Smooth muscle cell (in vitro differentiated cells): ENCODE measurements around the gene PRAC2. TPM values are rescaled to one million over a fixed set of nuclear protein-coding genes. Genes with fewer than 3 reads are reported as not detected.

ENCODE experiments used
- DNase-seq: peaks from one replicate; lab custom pipeline; 2025; ENCODE audit not compliant: unreplicated experiment; lab: John Stamatoyannopoulos, UW
- H2AFZ ChIP-seq: fragments of 200-600 bp; sonication (generic); 2 replicates; pipeline ENCODE4 v1.6.0; 2016; ENCODE audit warnings: antibody characterized with exemption, low read depth, mild to moderate bottlenecking
- H3F3A ChIP-seq: fragments of 200-600 bp; sonication (generic); 2 replicates; pipeline ENCODE4 v1.6.0; 2017; ENCODE audit warnings: antibody characterized with exemption, low read depth
- H3K27ac ChIP-seq: fragments of 200-600 bp; sonication (generic); 2 replicates; pipeline ENCODE4 v1.5.1; 2016; ENCODE audit warnings: low read depth, mild to moderate bottlenecking
- H3K27me3 ChIP-seq: fragments of 200-600 bp; sonication (generic); 2 replicates; pipeline ENCODE4 v1.6.1; 2016; ENCODE audit warnings: low read depth, mild to moderate bottlenecking
- H3K36me3 ChIP-seq: fragments of 200-600 bp; sonication (generic); 2 replicates; pipeline ENCODE4 v1.5.1; 2016; ENCODE audit warnings: low read depth
- H3K4me1 ChIP-seq: fragments of 200-600 bp; sonication (generic); 2 replicates; pipeline ENCODE4 v1.5.1; 2016; ENCODE audit warnings: low read depth
- H3K4me2 ChIP-seq: fragments of 200-600 bp; sonication (generic); 2 replicates; pipeline ENCODE4 v1.6.0; 2016; ENCODE audit warnings: mild to moderate bottlenecking
- H3K4me3 ChIP-seq: fragments of 200-600 bp; sonication (generic); 2 replicates; pipeline ENCODE4 v1.5.1; 2016; ENCODE audit warnings: mild to moderate bottlenecking
- H3K79me2 ChIP-seq: fragments of 200-600 bp; sonication (generic); 2 replicates; pipeline ENCODE4 v1.6.0; 2016; ENCODE audit warnings: low read depth, mild to moderate bottlenecking
- H3K9ac ChIP-seq: fragments of 200-600 bp; sonication (generic); 2 replicates; pipeline ENCODE4 v1.6.0; 2016; ENCODE audit warnings: low read depth
- H3K9me3 ChIP-seq: fragments of 200-600 bp; sonication (generic); replicated peaks from 2 replicates; pipeline ENCODE4 v1.5.1; 2016; ENCODE audit warnings: low read depth
- H4K20me1 ChIP-seq: fragments of 200-600 bp; sonication (generic); 2 replicates; pipeline ENCODE4 v1.6.0; 2016; ENCODE audit warnings: low read depth
- WGBS: methylation state at CpG from one replicate; pipeline ENCODE4 v1.1.7; 2016; ENCODE audit warnings: low lambda C conversion rate; 5-methylcytosine and 5-hydroxymethylcytosine counted together
- polyA plus RNA-seq: library from polyadenylated mRNA; unstranded; fragments of >200 nt; fragmentation: Nextera tagmentation; extraction: Ambion mirVana; gene quantifications from 2 replicates; pipeline ENCODE4 v1.2.1, GENCODE V29; 2016
- total RNA-seq: library from RNA; depleted of rRNA; stranded (reverse); fragments of >200 nt; gene quantifications from 2 replicates; pipeline ENCODE4 v1.2.3, GENCODE V29; 2014
- TF ChIP-seq, protein P1 (sequence below): fragments of 200-600 bp; sonication (generic); IDR thresholded peaks from 2 replicates; pipeline ENCODE4 v1.5.1; 2017; ENCODE audit warnings: borderline replicate concordance, mild to moderate bottlenecking, antibody characterized with exemption; ENCODE audit not compliant: insufficient read depth, poor library complexity, severe bottlenecking

Gene PRAC2
- total and polyA plus RNA-seq, 2 experiments from 2014 or later = 3.5 to 7.8 TPM

DNA sequence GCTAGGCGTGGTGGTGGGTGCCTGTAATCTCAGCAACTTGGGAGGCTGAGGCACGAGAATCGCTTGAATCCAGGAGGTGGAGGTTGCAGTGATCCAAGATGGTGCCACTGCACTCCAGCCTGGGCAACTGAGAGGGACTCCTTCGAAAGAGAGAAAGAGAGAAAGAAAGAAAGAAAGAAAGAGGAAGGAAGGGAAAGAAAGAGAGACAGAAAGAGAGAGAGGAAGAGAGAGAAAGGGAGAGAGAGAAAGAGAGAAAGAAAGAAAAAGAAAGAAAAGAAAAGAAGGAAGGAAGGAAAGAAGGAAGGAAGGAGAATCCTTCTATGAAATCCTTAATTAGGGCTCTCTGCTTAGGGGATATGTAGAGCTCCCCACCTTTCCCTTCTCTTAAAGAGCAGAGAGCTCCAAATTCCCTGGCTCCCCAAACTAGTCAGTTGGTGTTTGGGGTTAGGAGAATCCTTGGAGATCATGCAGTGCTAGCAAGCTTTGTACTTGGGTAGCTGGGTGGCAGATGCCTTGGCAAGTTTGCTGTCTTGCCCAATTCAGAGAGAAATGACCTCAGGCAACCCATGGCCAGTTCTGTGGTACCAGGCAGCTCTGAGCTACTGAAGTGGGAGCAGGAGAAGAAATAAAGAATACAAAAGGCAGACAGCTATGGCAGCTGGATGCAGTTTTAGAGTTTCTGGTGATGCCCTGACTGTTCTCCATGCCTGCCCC is 14.5 kb downstream of the PRAC2 start:
- no peaks in the 10 kb centered on the region for H3K36me3 ChIP-seq
- WGBS = 93% methylated on average over 4 of the region's 4 CpGs

DNA sequence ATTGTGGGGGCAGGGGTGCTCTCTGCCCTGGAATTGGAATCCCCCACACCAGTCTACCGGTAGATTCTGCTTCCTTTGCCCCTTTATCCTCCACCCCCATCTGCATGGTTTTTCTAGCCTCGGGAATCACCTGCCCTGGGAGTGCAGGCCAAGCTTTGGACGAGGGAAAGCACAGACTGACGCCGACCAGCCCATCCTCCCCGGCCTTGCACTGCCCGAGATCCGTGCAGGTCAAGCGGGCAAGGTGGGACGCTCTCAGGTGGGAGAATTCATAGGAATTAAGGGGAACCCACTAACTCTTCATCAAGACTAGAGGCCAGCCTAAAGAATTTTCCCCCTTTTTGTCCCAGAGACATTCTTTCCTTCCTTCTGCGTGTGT is 15.4 kb downstream of the PRAC2 start:
- Histone ChIP-seq H3K36me3 (no peaks in the 10 kb centered on the region), H3K4me2 (peak overlapping the region; percentile 27), H3K4me1 (no peaks in the 10 kb centered on the region), H3K9me3 (no peaks in the 10 kb centered on the region), H3K9ac (no peak overlapping the region), H4K20me1 (no peaks in the 10 kb centered on the region), H3F3A (no peaks in the 10 kb centered on the region), H3K4me3 (no peak overlapping the region), H2AFZ (no peak overlapping the region), H3K27ac (no peak overlapping the region), H3K27me3 (peaks cover 98% of the 10 kb centered on the region), H3K79me2 (no peaks in the 10 kb centered on the region)
- 43% methylated on average over 11 of the region's 11 CpGs for WGBS
- TF ChIP-seq, protein P1, sequence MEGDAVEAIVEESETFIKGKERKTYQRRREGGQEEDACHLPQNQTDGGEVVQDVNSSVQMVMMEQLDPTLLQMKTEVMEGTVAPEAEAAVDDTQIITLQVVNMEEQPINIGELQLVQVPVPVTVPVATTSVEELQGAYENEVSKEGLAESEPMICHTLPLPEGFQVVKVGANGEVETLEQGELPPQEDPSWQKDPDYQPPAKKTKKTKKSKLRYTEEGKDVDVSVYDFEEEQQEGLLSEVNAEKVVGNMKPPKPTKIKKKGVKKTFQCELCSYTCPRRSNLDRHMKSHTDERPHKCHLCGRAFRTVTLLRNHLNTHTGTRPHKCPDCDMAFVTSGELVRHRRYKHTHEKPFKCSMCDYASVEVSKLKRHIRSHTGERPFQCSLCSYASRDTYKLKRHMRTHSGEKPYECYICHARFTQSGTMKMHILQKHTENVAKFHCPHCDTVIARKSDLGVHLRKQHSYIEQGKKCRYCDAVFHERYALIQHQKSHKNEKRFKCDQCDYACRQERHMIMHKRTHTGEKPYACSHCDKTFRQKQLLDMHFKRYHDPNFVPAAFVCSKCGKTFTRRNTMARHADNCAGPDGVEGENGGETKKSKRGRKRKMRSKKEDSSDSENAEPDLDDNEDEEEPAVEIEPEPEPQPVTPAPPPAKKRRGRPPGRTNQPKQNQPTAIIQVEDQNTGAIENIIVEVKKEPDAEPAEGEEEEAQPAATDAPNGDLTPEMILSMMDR = no peak
- no peak for DNase-seq

More for the DNA sequence above, 14.5 kb downstream of the PRAC2 start:
- no peak for DNase-seq
- Histone ChIP-seq H3K9ac (no peak overlapping the region), H2AFZ (no peak overlapping the region), H3K27ac (no peak overlapping the region), H3F3A (no peaks in the 10 kb centered on the region), H3K4me3 (no peak overlapping the region), H3K4me1 (no peaks in the 10 kb centered on the region), H3K9me3 (no peaks in the 10 kb centered on the region), H3K79me2 (no peaks in the 10 kb centered on the region), H3K27me3 (peaks cover 98% of the 10 kb centered on the region), H3K4me2 (no peak overlapping the region), H4K20me1 (no peaks in the 10 kb centered on the region)
- TF ChIP-seq, protein P1 = no peak

DNA sequence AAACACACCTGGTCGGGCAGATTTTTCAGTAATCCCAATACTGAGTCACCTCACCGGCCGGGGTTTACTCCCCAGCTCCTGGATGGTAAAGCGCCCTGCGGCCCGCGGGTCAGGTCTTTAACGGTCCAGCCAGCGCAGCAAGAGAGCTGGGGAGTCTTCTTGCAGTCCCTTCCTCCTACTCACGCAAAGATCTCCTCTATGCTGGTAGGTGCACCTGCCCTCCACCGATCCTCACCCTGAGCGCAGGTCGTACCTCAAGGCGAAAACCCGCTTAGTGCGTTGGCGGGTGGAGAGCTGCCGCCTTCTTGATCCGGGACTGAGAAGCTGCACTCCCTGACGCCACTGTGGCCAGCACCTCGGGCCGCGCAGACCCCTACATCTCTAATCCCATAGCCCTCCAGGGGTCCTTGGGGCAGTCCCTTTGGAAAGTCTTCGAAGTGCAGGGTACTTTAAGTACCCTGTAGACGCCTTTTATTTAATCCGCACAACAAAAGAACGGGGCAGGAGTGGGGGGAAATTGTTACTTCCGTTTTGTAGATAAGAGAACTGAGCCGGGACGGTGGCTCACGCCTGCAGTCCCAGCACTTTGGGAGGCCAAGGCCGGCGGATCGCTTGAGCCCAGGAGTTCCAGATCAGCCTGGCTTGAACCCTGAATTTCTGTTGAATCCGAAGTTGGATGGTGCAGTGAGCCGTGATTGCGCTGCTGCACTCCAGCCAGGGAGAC is 16.0 kb downstream of the PRAC2 start:
- peak overlapping the region; percentile 27 for H3K4me2 ChIP-seq
- TF ChIP-seq, protein P1 = no peak
- no peak overlapping the region for H2AFZ ChIP-seq
- H3K9me3 ChIP-seq = no peaks in the 10 kb centered on the region
- no peak overlapping the region for H3K27ac ChIP-seq
- no peaks in the 10 kb centered on the region for H4K20me1 ChIP-seq
- no peaks in the 10 kb centered on the region for H3K36me3 ChIP-seq
- no peak for DNase-seq
- peaks cover 98% of the 10 kb centered on the region for H3K27me3 ChIP-seq
- no peaks in the 10 kb centered on the region for H3K79me2 ChIP-seq
- H3K9ac ChIP-seq = no peak overlapping the region
- H3F3A ChIP-seq = no peaks in the 10 kb centered on the region
- no peaks in the 10 kb centered on the region for H3K4me1 ChIP-seq
- no peak overlapping the region for H3K4me3 ChIP-seq
- WGBS = 20% methylated on average over 37 of the region's 37 CpGs
